H1 (cell line): Measurements from ENCODE around the gene BMX. TPM values are rescaled to one million over a fixed set of nuclear protein-coding genes. Genes with fewer than 3 reads are reported as not detected.

ENCODE experiments used
- CTCF ChIA-PET: fragments of 300-600 bp; sonication (Branson Sonifier 250); formaldehyde crosslinking; loops from one replicate; lab custom pipeline; 2021; ENCODE audit not compliant: partially characterized antibody; lab: Charles Lee
- POLR2A ChIA-PET: fragments of 300-600 bp; sonication (Branson Sonifier 250); formaldehyde crosslinking; loops from one replicate; lab custom pipeline; 2021; ENCODE audit warnings: inconsistent platforms; ENCODE audit not compliant: partially characterized antibody; lab: Charles Lee
- DNase-seq, 2 experiments: peaks; one replicate each; pipeline versions ENCODE4 v3.0.0 to v3.0.0-alpha.2; 2010 to 2022; ENCODE audit warnings: low spot score in 2 of 2, low read depth in 1 of 2, mixed read lengths in 1 of 2
- FAIRE-seq: peaks from 2 replicates; lab custom pipeline; 2011; peaks lifted over from hg19 to GRCh38; lab: Jason Lieb, UNC
- H2AFZ ChIP-seq: 2 replicates; pipeline ENCODE4 v1.8.1; 2012; ENCODE audit warnings: low read length, inconsistent platforms
- H2AK5ac ChIP-seq: 2 replicates; pipeline ENCODE4 v1.6.1; 2013; ENCODE audit warnings: low read depth, low read length
- H2BK120ac ChIP-seq: replicated peaks from 2 replicates; pipeline ENCODE3; 2013; ENCODE audit warnings: low read depth, low read length, inconsistent platforms
- H2BK12ac ChIP-seq: 2 replicates; pipeline ENCODE4 v1.6.1; 2013; ENCODE audit warnings: low read depth, low read length
- H2BK15ac ChIP-seq: 2 replicates; pipeline ENCODE4 v1.6.1; 2013; ENCODE audit warnings: low read length
- H2BK20ac ChIP-seq: 2 replicates; pipeline ENCODE4 v1.6.1; 2013; ENCODE audit warnings: low read length
- H2BK5ac ChIP-seq: 2 replicates; pipeline ENCODE4 v1.6.1; 2013; ENCODE audit warnings: low read depth, low read length
- H3K14ac ChIP-seq: 2 replicates; pipeline ENCODE4 v1.6.1; 2013; ENCODE audit warnings: inconsistent platforms; ENCODE audit not compliant: insufficient read length
- H3K18ac ChIP-seq: 2 replicates; pipeline ENCODE4 v1.6.1; 2013; ENCODE audit warnings: low read length; ENCODE audit errors: extremely low read depth
- H3K23ac ChIP-seq: 2 replicates; pipeline ENCODE4 v1.6.1; 2013; ENCODE audit warnings: inconsistent platforms; ENCODE audit not compliant: insufficient read length
- H3K23me2 ChIP-seq: 2 replicates; pipeline ENCODE4 v1.6.1; 2013; ENCODE audit warnings: low read depth, low read length
- H3K27ac ChIP-seq: 2 replicates; pipeline ENCODE4 v1.6.1; 2011; ENCODE audit warnings: low read depth, low read length, inconsistent platforms
- H3K27me3 ChIP-seq, 4 experiments: replicated peaks in 1 of 4; 1 replicate in 1 of 4; 2 replicates in 3 of 4; pipeline versions ENCODE4 v1.6.1 to v1.8.1; 2011 to 2013; ENCODE audit warnings: low read length in 3 of 4, mild to moderate bottlenecking in 3 of 4, inconsistent platforms in 2 of 4, mixed read lengths in 2 of 4, moderate library complexity in 1 of 4; ENCODE audit not compliant: control insufficient read depth in 3 of 4, insufficient read depth in 3 of 4; ENCODE audit errors: extremely low read depth in 1 of 4
- H3K36me3 ChIP-seq, 4 experiments: 2 replicates each; pipeline versions ENCODE4 v1.6.1 to v1.8.1; 2011 to 2013; ENCODE audit warnings: mild to moderate bottlenecking in 4 of 4, low read length in 3 of 4, moderate library complexity in 2 of 4, control low read depth in 1 of 4, inconsistent platforms in 1 of 4; ENCODE audit not compliant: insufficient read depth in 4 of 4, control insufficient read depth in 2 of 4
- H3K4ac ChIP-seq: replicated peaks from 2 replicates; pipeline ENCODE3; 2013; ENCODE audit warnings: low read length, low read depth, mixed read lengths, inconsistent platforms; ENCODE audit not compliant: insufficient read length
- H3K4me1 ChIP-seq, 4 experiments: replicated peaks in 1 of 4; 1 replicate in 1 of 4; 2 replicates in 3 of 4; pipeline versions ENCODE4 v1.6.1 to v1.8.1; 2011 to 2013; ENCODE audit warnings: low read length in 3 of 4, inconsistent platforms in 2 of 4, mixed read lengths in 1 of 4; ENCODE audit not compliant: insufficient read depth in 4 of 4, control insufficient read depth in 3 of 4
- H3K4me2 ChIP-seq, 2 experiments: 2 replicates each; pipeline versions ENCODE4 v1.6.1 to v1.8.1; 2011 to 2013; ENCODE audit warnings: low read depth in 2 of 2, low read length in 2 of 2, control low read depth in 1 of 2, inconsistent platforms in 1 of 2, mild to moderate bottlenecking in 1 of 2; ENCODE audit not compliant: insufficient read depth in 1 of 2
- H3K4me3 ChIP-seq, 4 experiments: fragments of 200-600, 300-600 bp in 1 of 4; sonication (generic), shearing (Covaris generic), sonication (Bioruptor Twin) in 1 of 4; 2 replicates each; pipeline versions ENCODE4 v1.5.1 to v1.8.1; 2011 to 2016; ENCODE audit warnings: low read length in 4 of 4, low read depth in 3 of 4, control low read depth in 2 of 4, inconsistent platforms in 2 of 4, mild to moderate bottlenecking in 2 of 4, mixed read lengths in 1 of 4, moderate library complexity in 1 of 4; ENCODE audit not compliant: insufficient read depth in 2 of 4; ENCODE audit errors: extremely low read depth in 1 of 4
- H3K56ac ChIP-seq: replicated peaks from 2 replicates; pipeline ENCODE3; 2013; ENCODE audit warnings: low read depth, mild to moderate bottlenecking, mixed read lengths, low read length, inconsistent platforms; ENCODE audit not compliant: insufficient read length
- H3K79me1 ChIP-seq: 2 replicates; pipeline ENCODE4 v1.6.1; 2013; ENCODE audit warnings: low read depth, low read length, control low read depth
- H3K79me2 ChIP-seq, 2 experiments: 2 replicates each; pipeline versions ENCODE4 v1.6.1 to v1.8.1; 2012 to 2013; ENCODE audit warnings: low read length in 2 of 2, mild to moderate bottlenecking in 2 of 2, inconsistent platforms in 1 of 2; ENCODE audit not compliant: insufficient read depth in 2 of 2, control insufficient read depth in 1 of 2
- H3K9ac ChIP-seq, 4 experiments: replicated peaks in 1 of 4; 1 replicate in 1 of 4; 2 replicates in 3 of 4; pipeline versions ENCODE4 v1.6.1 to v1.8.1; 2011 to 2013; ENCODE audit warnings: low read depth in 3 of 4, low read length in 3 of 4, control low read depth in 2 of 4, mild to moderate bottlenecking in 2 of 4, moderate library complexity in 2 of 4, inconsistent platforms in 1 of 4; ENCODE audit errors: extremely low read depth in 1 of 4
- H3K9me3 ChIP-seq, 2 experiments: 2 replicates each; pipeline versions ENCODE4 v1.6.1 to v1.8.1; 2012 to 2013; ENCODE audit warnings: mild to moderate bottlenecking in 2 of 2, moderate library complexity in 2 of 2, control low read depth in 1 of 2, inconsistent platforms in 1 of 2, low read depth in 1 of 2, low read length in 1 of 2, mixed read lengths in 1 of 2; ENCODE audit not compliant: insufficient read depth in 2 of 2
- H4K20me1 ChIP-seq, 2 experiments: replicated peaks in 1 of 2; 2 replicates each; pipeline versions ENCODE3 to v1.8.1; 2011 to 2013; ENCODE audit warnings: inconsistent platforms in 2 of 2, low read length in 2 of 2, mild to moderate bottlenecking in 1 of 2; ENCODE audit not compliant: insufficient read depth in 2 of 2, control insufficient read depth in 1 of 2
- H4K5ac ChIP-seq: 2 replicates; pipeline ENCODE4 v1.6.1; 2013; ENCODE audit warnings: low read length, low read depth, mixed read lengths, inconsistent platforms; ENCODE audit not compliant: insufficient read length
- H4K8ac ChIP-seq: 2 replicates; pipeline ENCODE4 v1.8.0; 2013; ENCODE audit warnings: mild to moderate bottlenecking, moderate library complexity, low read length, inconsistent platforms; ENCODE audit not compliant: insufficient read depth; ENCODE audit errors: extremely low read depth
- H4K91ac ChIP-seq: replicated peaks from 2 replicates; pipeline ENCODE3; 2013; ENCODE audit warnings: low read length, mixed read lengths, inconsistent platforms; ENCODE audit not compliant: insufficient read length
- JUN ChIP-seq: IDR thresholded peaks from 2 replicates; pipeline ENCODE4 v1.6.1; 2011; ENCODE audit warnings: low read depth, mild to moderate bottlenecking, improper control_type of control experiment, low read length
- TAF1 ChIP-seq: IDR thresholded peaks from 2 replicates; pipeline ENCODE4 v1.6.1; 2011; ENCODE audit warnings: mild to moderate bottlenecking, low read depth, low read length
- WGBS, 2 experiments: shearing (Covaris generic) in 1 of 2; methylation state at CpG; one replicate each; pipeline versions ENCODE4 v1.1.6 to v1.1.7; 2013 to 2015; ENCODE audit warnings: low lambda C conversion rate in 2 of 2, mixed read lengths in 2 of 2, inconsistent platforms in 1 of 2, low coverage in 1 of 2, missing lambda C conversion rate in 1 of 2; ENCODE audit not compliant: insufficient replicate concordance in 2 of 2, insufficient coverage in 1 of 2, insufficient read length in 1 of 2; ENCODE audit errors: extremely low coverage in 1 of 2, missing lambda C conversion rate in 1 of 2; 5-methylcytosine and 5-hydroxymethylcytosine counted together
- polyA plus RNA-seq, 7 experiments: library from polyadenylated mRNA; depleted of rRNA in 3 of 7; stranded (reverse) in 5 of 7; unstranded in 2 of 7; fragments of >200 nt in 5 of 7; fragments of 200-250 nt in 2 of 7; gene quantifications; 1 replicate in 5 of 7; 2 replicates in 1 of 7; 4 replicates in 1 of 7; pipeline versions ENCODE4 v1.2.1 to v1.2.3, GENCODE V29; 2011 to 2013; ENCODE audit warnings: missing spikeins in 2 of 7, mixed read lengths in 2 of 7
- total RNA-seq: library from RNA; stranded (reverse); fragmentation: NEBNext Ultra II Directional; extraction: Animal tissue kit (Norgen Biotek cat#: 25700); gene quantifications from 2 replicates; pipeline ENCODE4 v1.2.1, GENCODE V29; 2021
- TF ChIP-seq, protein P1 (sequence below): IDR thresholded peaks from 2 replicates; pipeline ENCODE4 v1.6.1; 2012; ENCODE audit warnings: low read length, inconsistent platforms

Gene BMX
- total and polyA plus RNA-seq, 2 of the 8 experiments (the other 6 are each of a cell fraction or from before 2014, with no cell fraction given): not detected

DNA sequence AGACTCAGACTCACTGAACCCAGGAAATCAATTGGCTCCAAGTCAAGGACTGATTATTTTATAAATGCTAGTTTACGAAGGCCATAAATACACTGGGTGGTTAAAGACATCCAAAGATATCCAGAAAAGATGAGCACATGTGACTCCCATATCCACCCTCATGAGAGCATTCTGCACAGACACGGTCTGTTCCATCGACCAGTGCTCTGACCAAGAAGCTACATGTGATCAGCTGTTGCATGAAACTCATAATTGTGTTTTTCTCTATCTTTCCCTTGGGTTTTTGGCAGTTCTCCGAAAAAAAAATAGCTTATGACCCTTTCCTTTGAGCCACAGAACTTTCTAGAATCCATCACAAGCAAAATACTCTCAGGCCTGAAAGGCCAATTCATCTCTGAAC lies 4.8 kb upstream of the BMX start:
- no peak overlapping the region for H2BK120ac ChIP-seq
- no peaks in the 10 kb centered on the region for H3K36me3 ChIP-seq
- DNase-seq (no peak), FAIRE-seq (no peak)
- H3K23me2 ChIP-seq: no peaks in the 10 kb centered on the region; the same call in 1 of the 2 replicates
- no peaks in the 10 kb centered on the region for H4K20me1 ChIP-seq
- no peaks in the 10 kb centered on the region for H3K4me1 ChIP-seq
- H2BK15ac ChIP-seq: no peak overlapping the region
- no peak overlapping the region for H2AK5ac ChIP-seq
- H4K8ac ChIP-seq: no peak overlapping the region
- H2AFZ ChIP-seq: no peak overlapping the region
- no peak overlapping the region for H3K27ac ChIP-seq
- H3K9me3 ChIP-seq: no peaks in the 10 kb centered on the region
- H3K9ac ChIP-seq: no peak overlapping the region
- ChIA-PET CTCF (interaction anchor here (0.7 kb wide), 1 partner anchor 70 kb away, joined by 3 read pairs; no protein-coding TSS in a partner anchor), POLR2A (no interaction called here)
- H3K27me3 ChIP-seq: no peaks in the 10 kb centered on the region
- no peak overlapping the region for H4K5ac ChIP-seq
- no peak overlapping the region for H3K18ac ChIP-seq
- H2BK5ac ChIP-seq: no peak overlapping the region
- H3K14ac ChIP-seq: no peak overlapping the region
- no peak overlapping the region for H2BK12ac ChIP-seq
- H3K4me3 ChIP-seq: no peak overlapping the region
- H3K56ac ChIP-seq: no peak overlapping the region
- H4K91ac ChIP-seq: no peak overlapping the region
- H3K79me1 ChIP-seq: no peaks in the 10 kb centered on the region
- 98% methylated on average over 4 of the region's 4 CpGs; no CpG with 5 or more reads in 1 of the 2 experiments for WGBS, 2 experiments
- no peaks in the 10 kb centered on the region for H3K79me2 ChIP-seq
- no peak overlapping the region for H2BK20ac ChIP-seq
- H3K4ac ChIP-seq: no peak overlapping the region
- TF ChIP-seq, protein P1, sequence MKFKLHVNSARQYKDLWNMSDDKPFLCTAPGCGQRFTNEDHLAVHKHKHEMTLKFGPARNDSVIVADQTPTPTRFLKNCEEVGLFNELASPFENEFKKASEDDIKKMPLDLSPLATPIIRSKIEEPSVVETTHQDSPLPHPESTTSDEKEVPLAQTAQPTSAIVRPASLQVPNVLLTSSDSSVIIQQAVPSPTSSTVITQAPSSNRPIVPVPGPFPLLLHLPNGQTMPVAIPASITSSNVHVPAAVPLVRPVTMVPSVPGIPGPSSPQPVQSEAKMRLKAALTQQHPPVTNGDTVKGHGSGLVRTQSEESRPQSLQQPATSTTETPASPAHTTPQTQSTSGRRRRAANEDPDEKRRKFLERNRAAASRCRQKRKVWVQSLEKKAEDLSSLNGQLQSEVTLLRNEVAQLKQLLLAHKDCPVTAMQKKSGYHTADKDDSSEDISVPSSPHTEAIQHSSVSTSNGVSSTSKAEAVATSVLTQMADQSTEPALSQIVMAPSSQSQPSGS: no peak
- TF ChIP-seq JUN (no peak), TAF1 (no peak)
- no peak overlapping the region for H3K4me2 ChIP-seq
- no peak overlapping the region for H3K23ac ChIP-seq
